Central memory CD8-positive, alpha-beta T cell (primary cell): Measurements from ENCODE around the gene NABP2.
A peak's percentile ranks its signal among the peaks of the same experiment; 100 is the strongest.

Source experiments
- ATAC-seq: fragments of 150-1000 bp; cut with Tn5 transposase; replicated peaks from 2 replicates; pipeline ENCODE4 v1.10.0; 2022; ENCODE audit warnings: mild to moderate bottlenecking, moderate FRiP score, moderate number of reproducible peaks; ENCODE audit not compliant: poor library complexity, severe bottlenecking; ENCODE audit errors: extremely low read depth
- DNase-seq, 2 donors: peaks; one replicate each; pipeline ENCODE4 v3.0.0; 2021; ENCODE audit warnings: low spot score in 2 of 2
- H3K27ac Mint-ChIP-seq: one replicate; pipeline ENCODE4 v1.8.0; 2022; ENCODE audit warnings: low read depth, mild to moderate bottlenecking, moderate library complexity, mixed read lengths
- H3K27me3 Mint-ChIP-seq: one replicate; pipeline ENCODE4 v1.8.0; 2022; ENCODE audit warnings: mixed read lengths
- H3K36me3 Mint-ChIP-seq: one replicate; pipeline ENCODE4 v1.8.0; 2022; ENCODE audit warnings: mild to moderate bottlenecking, moderate library complexity, mixed read lengths; ENCODE audit not compliant: insufficient read depth
- H3K4me1 Mint-ChIP-seq: one replicate; pipeline ENCODE4 v1.8.0; 2022; ENCODE audit warnings: mixed read lengths
- H3K4me3 Mint-ChIP-seq: one replicate; pipeline ENCODE4 v1.8.0; 2022; ENCODE audit warnings: mild to moderate bottlenecking, moderate library complexity, mixed read lengths
- H3K9me3 Mint-ChIP-seq: one replicate; pipeline ENCODE4 v1.8.0; 2022; ENCODE audit warnings: mixed read lengths

Gene NABP2

GRCh38 chr12:56197921-56198635, 26.1 kb upstream of the NABP2 start:
- Mint-ChIP-seq H3K36me3 (peaks cover 3% of the 10 kb centered on the region), H3K27me3 (no peaks in the 10 kb centered on the region), H3K4me1 (peaks cover 10% of the 10 kb centered on the region), H3K4me3 (no peak overlapping the region), H3K9me3 (no peaks in the 10 kb centered on the region), H3K27ac (no peak overlapping the region)
- DNase-seq (no peak), ATAC-seq (no peak)

DNA sequence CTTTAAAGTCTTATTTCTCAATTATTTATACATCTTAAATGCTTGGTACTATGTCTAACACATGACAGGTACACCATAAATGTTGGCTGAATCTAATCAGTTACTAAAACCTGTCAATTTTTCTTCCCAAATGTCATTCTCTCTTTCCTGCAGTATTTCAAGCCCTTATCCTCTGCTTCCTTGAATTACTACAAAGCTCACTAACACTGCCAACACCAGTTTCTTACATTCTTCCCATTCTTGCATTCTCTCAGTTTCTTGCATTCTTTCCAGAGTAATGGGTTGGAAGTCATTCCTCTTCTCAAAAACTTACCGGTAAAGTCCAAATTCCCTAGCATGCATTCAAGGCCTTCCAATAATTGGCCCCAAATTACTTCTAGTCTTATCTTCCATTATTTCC, 25.3 kb upstream of the NABP2 start:
- Mint-ChIP-seq H3K27ac (no peak overlapping the region), H3K27me3 (no peaks in the 10 kb centered on the region), H3K4me3 (no peak overlapping the region), H3K4me1 (peaks cover 4% of the 10 kb centered on the region), H3K9me3 (no peaks in the 10 kb centered on the region), H3K36me3 (peaks cover 3% of the 10 kb centered on the region)
- DNase-seq (no peak), ATAC-seq (no peak)

GRCh38 chr12:56202366-56202765, 21.8 kb upstream of the NABP2 start:
- Mint-ChIP-seq H3K4me1 (no peaks in the 10 kb centered on the region), H3K9me3 (no peaks in the 10 kb centered on the region), H3K27me3 (no peaks in the 10 kb centered on the region), H3K27ac (peak overlapping the region; percentile 13), H3K36me3 (peaks cover 9% of the 10 kb centered on the region), H3K4me3 (no peak overlapping the region)
- ATAC-seq (no peak), DNase-seq (no peak)

GRCh38 chr12:56202838-56203237, 21.3 kb upstream of the NABP2 start:
- no peak for DNase-seq
- H3K27ac Mint-ChIP-seq = no peak overlapping the region

GRCh38 chr12:56204275-56204674, 19.9 kb upstream of the NABP2 start:
- H3K4me3 Mint-ChIP-seq = no peak overlapping the region
- ATAC-seq = no peak
- H3K27me3 Mint-ChIP-seq = no peaks in the 10 kb centered on the region
- H3K9me3 Mint-ChIP-seq = no peaks in the 10 kb centered on the region
- no peaks in the 10 kb centered on the region for H3K4me1 Mint-ChIP-seq
- H3K36me3 Mint-ChIP-seq = peaks cover 23% of the 10 kb centered on the region
- DNase-seq = no peak
- peak overlapping the region; percentile 2 for H3K27ac Mint-ChIP-seq

More at GRCh38 chr12:56202838-56203237, 21.3 kb upstream of the NABP2 start:
- Mint-ChIP-seq H3K36me3 (peaks cover 14% of the 10 kb centered on the region), H3K4me3 (no peak overlapping the region), H3K27me3 (no peaks in the 10 kb centered on the region), H3K4me1 (no peaks in the 10 kb centered on the region), H3K9me3 (no peaks in the 10 kb centered on the region)
- no peak for ATAC-seq

DNA sequence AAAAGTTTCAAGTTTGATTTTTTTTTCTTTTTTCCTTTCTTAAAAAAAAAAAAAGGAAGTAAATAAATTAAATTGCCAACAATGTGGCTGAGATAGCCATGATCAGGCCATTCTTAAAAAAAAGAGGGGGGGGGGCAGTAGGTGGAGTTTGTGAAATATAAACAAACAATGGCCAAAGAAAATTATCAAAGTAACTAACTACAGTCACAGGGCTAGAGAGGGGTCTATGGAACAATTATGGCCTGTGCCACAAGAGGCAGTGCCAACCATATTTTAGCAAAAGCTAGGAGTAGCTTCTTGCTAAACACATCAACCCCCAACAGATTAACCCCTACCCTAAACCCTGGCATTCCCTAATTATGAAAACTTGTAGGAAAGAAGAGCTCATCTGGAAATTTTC, 18.7 kb upstream of the NABP2 start:
- Mint-ChIP-seq H3K4me3 (no peak overlapping the region), H3K36me3 (peaks cover 31% of the 10 kb centered on the region), H3K27ac (no peak overlapping the region), H3K9me3 (no peaks in the 10 kb centered on the region), H3K4me1 (no peaks in the 10 kb centered on the region), H3K27me3 (no peaks in the 10 kb centered on the region)
- DNase-seq (no peak), ATAC-seq (no peak)

GRCh38 chr12:56206452-56207166, 17.5 kb upstream of the NABP2 start:
- no peaks in the 10 kb centered on the region for H3K4me1 Mint-ChIP-seq
- peaks cover 36% of the 10 kb centered on the region for H3K36me3 Mint-ChIP-seq
- H3K27ac Mint-ChIP-seq = no peak overlapping the region
- ATAC-seq = peak; percentile 24
- H3K9me3 Mint-ChIP-seq = no peaks in the 10 kb centered on the region
- no peaks in the 10 kb centered on the region for H3K27me3 Mint-ChIP-seq
- H3K4me3 Mint-ChIP-seq = no peak overlapping the region
- no peak for DNase-seq

DNA sequence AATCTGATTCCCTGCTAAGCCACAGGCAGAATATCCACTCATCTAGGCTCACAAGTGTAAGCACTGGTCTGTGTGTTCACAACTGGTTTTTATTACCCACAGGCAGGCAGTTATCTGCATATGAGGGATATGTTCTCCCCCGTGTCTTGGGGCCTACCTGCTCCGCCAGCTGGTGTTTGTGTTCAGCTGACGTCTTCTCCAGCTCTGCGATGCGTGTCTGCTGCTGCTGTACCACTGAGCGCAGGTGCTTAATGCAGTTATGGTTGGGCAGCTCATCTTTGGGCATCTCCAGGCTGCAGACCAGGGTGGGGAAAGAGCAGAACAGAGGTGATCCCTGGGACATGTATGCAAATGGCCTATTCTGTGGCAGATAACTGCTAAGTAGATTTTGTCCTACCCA, 16.1 kb upstream of the NABP2 start:
- H3K27ac Mint-ChIP-seq = no peak overlapping the region
- DNase-seq (no peak), ATAC-seq (no peak)
- no peak overlapping the region for H3K4me3 Mint-ChIP-seq
- no peaks in the 10 kb centered on the region for H3K9me3 Mint-ChIP-seq
- H3K4me1 Mint-ChIP-seq = no peaks in the 10 kb centered on the region
- peaks cover 41% of the 10 kb centered on the region for H3K36me3 Mint-ChIP-seq
- no peaks in the 10 kb centered on the region for H3K27me3 Mint-ChIP-seq

DNA sequence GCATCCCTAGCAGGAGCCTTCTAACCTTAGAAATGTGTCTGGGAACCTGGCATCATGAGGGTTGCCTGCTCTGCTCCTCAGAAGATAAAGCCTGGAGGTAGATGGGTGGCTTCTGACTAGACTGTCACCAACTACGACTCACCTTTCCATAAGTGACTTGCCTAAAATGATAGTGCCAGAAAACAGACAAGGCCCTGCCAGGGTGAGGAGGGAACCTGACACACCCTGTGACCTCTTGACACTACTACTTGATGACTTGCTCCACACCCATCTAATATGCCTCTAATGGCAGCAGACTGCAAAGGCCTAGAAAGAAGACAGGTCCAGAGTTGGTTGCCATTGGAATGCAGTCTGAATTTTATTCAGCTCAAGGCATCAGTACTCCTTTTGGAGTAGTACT, 11.8 kb upstream of the NABP2 start:
- no peak for ATAC-seq
- Mint-ChIP-seq H3K36me3 (peaks cover 60% of the 10 kb centered on the region), H3K27ac (no peak overlapping the region), H3K9me3 (no peaks in the 10 kb centered on the region), H3K27me3 (no peaks in the 10 kb centered on the region), H3K4me3 (no peak overlapping the region), H3K4me1 (peaks cover 15% of the 10 kb centered on the region)
- no peak for DNase-seq

DNA sequence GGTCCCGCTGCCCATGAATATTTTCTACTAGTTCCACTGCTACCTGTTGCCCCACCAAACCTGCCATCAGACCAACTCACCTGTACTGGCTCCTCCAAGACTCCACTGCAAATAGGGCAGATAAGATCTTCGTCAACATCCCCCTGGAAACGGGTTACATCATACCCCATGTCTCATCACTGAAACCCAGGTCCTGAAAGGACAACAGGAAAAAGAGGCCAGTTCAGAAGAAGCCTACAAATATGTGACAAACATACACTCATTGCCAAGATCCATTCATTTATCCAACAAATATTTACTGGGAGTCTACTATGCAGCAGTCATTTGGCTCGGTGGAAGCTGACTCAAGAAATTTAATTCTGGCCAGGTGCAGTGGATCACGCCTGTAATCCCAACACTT, 10.3 kb upstream of the NABP2 start:
- peaks cover 15% of the 10 kb centered on the region for H3K4me1 Mint-ChIP-seq
- peaks cover 48% of the 10 kb centered on the region for H3K36me3 Mint-ChIP-seq
- H3K27ac Mint-ChIP-seq = no peak overlapping the region
- DNase-seq (no peak), ATAC-seq (no peak)
- no peak overlapping the region for H3K4me3 Mint-ChIP-seq
- H3K9me3 Mint-ChIP-seq = no peaks in the 10 kb centered on the region
- no peaks in the 10 kb centered on the region for H3K27me3 Mint-ChIP-seq

GRCh38 chr12:56216461-56216860, 7.7 kb upstream of the NABP2 start:
- peaks cover 34% of the 10 kb centered on the region for H3K36me3 Mint-ChIP-seq
- no peak overlapping the region for H3K27ac Mint-ChIP-seq
- H3K4me3 Mint-ChIP-seq = no peak overlapping the region
- H3K9me3 Mint-ChIP-seq = no peaks in the 10 kb centered on the region
- ATAC-seq (no peak), DNase-seq (no peak)
- H3K4me1 Mint-ChIP-seq = peaks cover 25% of the 10 kb centered on the region
- no peaks in the 10 kb centered on the region for H3K27me3 Mint-ChIP-seq

- ATAC-seq = no peak
- DNase-seq = no peak
- no peaks in the 10 kb centered on the region for H3K9me3 Mint-ChIP-seq
- peak overlapping the region; percentile 13 for H3K4me3 Mint-ChIP-seq
- peaks cover 25% of the 10 kb centered on the region for H3K36me3 Mint-ChIP-seq
- no peak overlapping the region for H3K27ac Mint-ChIP-seq
- peaks cover 53% of the 10 kb centered on the region for H3K4me1 Mint-ChIP-seq
- no peaks in the 10 kb centered on the region for H3K27me3 Mint-ChIP-seq
Observed at GRCh38 chr12:56219840-56220239, 4.3 kb upstream of the NABP2 start.

GRCh38 chr12:56220611-56221231, 3.4 kb upstream of the NABP2 start:
- H3K9me3 Mint-ChIP-seq = no peaks in the 10 kb centered on the region
- ATAC-seq (no peak), DNase-seq (no peak)
- peaks cover 61% of the 10 kb centered on the region for H3K4me1 Mint-ChIP-seq
- H3K27ac Mint-ChIP-seq = peak overlapping the region; percentile 100
- H3K27me3 Mint-ChIP-seq = no peaks in the 10 kb centered on the region
- peaks cover 18% of the 10 kb centered on the region for H3K36me3 Mint-ChIP-seq
- peak overlapping the region; percentile 99 for H3K4me3 Mint-ChIP-seq
